Neural cell (in vitro differentiated cells): ENCODE results near the gene KLHL21. TPM values are rescaled to one million over a fixed set of nuclear protein-coding genes. Genes with fewer than 3 reads are reported as not detected.

Source experiments
- H2AFZ ChIP-seq: fragments of 200-600, 300-800 bp; sonication (generic), shearing (Covaris generic); 2 replicates; pipeline ENCODE4 v1.6.0; 2014; ENCODE audit warnings: low read depth, mild to moderate bottlenecking, antibody characterized with exemption, low read length, moderate library complexity
- H3F3A ChIP-seq: fragments of 200-600 bp; shearing (Covaris generic); 2 replicates; pipeline ENCODE4 v1.6.1; 2016; ENCODE audit warnings: mild to moderate bottlenecking, moderate library complexity, mixed read lengths, antibody characterized with exemption, low read length; ENCODE audit not compliant: insufficient read depth, poor library complexity, severe bottlenecking
- H3K27ac ChIP-seq: fragments of 200-600, 300-800 bp; sonication (generic), shearing (Covaris generic); 2 replicates; pipeline ENCODE4 v1.5.1; 2014; ENCODE audit warnings: mild to moderate bottlenecking, low read length, moderate library complexity
- H3K27me3 ChIP-seq: fragments of 300-800, 200-600 bp; sonication (generic), shearing (Covaris generic); 2 replicates; pipeline ENCODE4 v1.6.0; 2014; ENCODE audit warnings: mild to moderate bottlenecking, low read depth, low read length, moderate library complexity; ENCODE audit not compliant: insufficient read depth
- H3K36me3 ChIP-seq: fragments of 300-800, 200-600 bp; sonication (generic), shearing (Covaris generic); 2 replicates; pipeline ENCODE4 v1.5.1; 2014; ENCODE audit warnings: mild to moderate bottlenecking, antibody characterized with exemption, low read length, moderate library complexity; ENCODE audit not compliant: insufficient read depth
- H3K4me2 ChIP-seq: fragments of 300-800, 200-600 bp; sonication (generic), shearing (Covaris generic); 2 replicates; pipeline ENCODE4 v1.6.0; 2014; ENCODE audit warnings: mild to moderate bottlenecking, low read length
- H3K4me3 ChIP-seq: fragments of 300-800, 200-600 bp; sonication (generic), shearing (Covaris generic); 2 replicates; pipeline ENCODE4 v1.5.1; 2014; ENCODE audit warnings: mild to moderate bottlenecking, low read length, moderate library complexity
- H3K79me2 ChIP-seq: fragments of 200-600 bp; shearing (Covaris generic); replicated peaks from 2 replicates; pipeline ENCODE4 v1.6.0; 2014; ENCODE audit warnings: mild to moderate bottlenecking, low read length, moderate library complexity; ENCODE audit not compliant: insufficient read depth
- H3K9ac ChIP-seq: fragments of 300-800, 200-600 bp; sonication (generic), shearing (Covaris generic); 2 replicates; pipeline ENCODE4 v1.6.1; 2016; ENCODE audit warnings: mild to moderate bottlenecking, low read length, mixed read lengths
- H3K9me2 ChIP-seq: fragments of 200-600 bp; shearing (Covaris generic); 2 replicates; pipeline ENCODE4 v1.6.1; 2016; ENCODE audit warnings: mild to moderate bottlenecking, low read length, mixed read lengths; ENCODE audit not compliant: insufficient read depth
- H3K9me3 ChIP-seq: fragments of 200-600, 300-800 bp; sonication (generic), shearing (Covaris generic); 2 replicates; pipeline ENCODE4 v1.6.1; 2016; ENCODE audit warnings: mild to moderate bottlenecking, mixed run types, low read length, moderate library complexity, mixed read lengths
- H4K20me1 ChIP-seq: fragments of 200-600 bp; shearing (Covaris generic); 2 replicates; pipeline ENCODE4 v1.6.1; 2016; ENCODE audit warnings: mild to moderate bottlenecking, mixed run types; ENCODE audit not compliant: insufficient read depth
- EP300 ChIP-seq: fragments of 450-650 bp; conservative IDR thresholded peaks from 2 replicates; pipeline ENCODE4 v1.6.1; 2014; ENCODE audit warnings: antibody characterized with exemption, mild to moderate bottlenecking, moderate library complexity; ENCODE audit not compliant: poor library complexity, severe bottlenecking
- EZH2 ChIP-seq: fragments of 200-600, 300-800 bp; shearing (Covaris generic), sonication (generic); IDR thresholded peaks from 2 replicates; pipeline ENCODE4 v1.6.1; 2014; ENCODE audit warnings: antibody characterized with exemption, low read length, borderline replicate concordance, mild to moderate bottlenecking; ENCODE audit not compliant: insufficient read depth, poor library complexity, severe bottlenecking
- MXI1 ChIP-seq: fragments of 450-650 bp; conservative IDR thresholded peaks from 2 replicates; pipeline ENCODE4 v1.6.1; 2014; ENCODE audit warnings: antibody characterized with exemption, mild to moderate bottlenecking; ENCODE audit not compliant: poor library complexity, severe bottlenecking
- POLR2AphosphoS5 ChIP-seq: IDR thresholded peaks from 2 replicates; pipeline ENCODE4 v1.6.1; 2012
- RAD21 ChIP-seq: fragments of 450-650 bp; conservative IDR thresholded peaks from 2 replicates; pipeline ENCODE4 v1.6.1; 2014; ENCODE audit warnings: antibody characterized with exemption, mild to moderate bottlenecking, moderate library complexity
- SMC3 ChIP-seq: fragments of 450-650 bp; conservative IDR thresholded peaks from 2 replicates; pipeline ENCODE4 v1.6.1; 2014; ENCODE audit warnings: antibody characterized with exemption, mild to moderate bottlenecking, moderate library complexity; ENCODE audit not compliant: poor library complexity
- TAF1 ChIP-seq: IDR thresholded peaks from 2 replicates; pipeline ENCODE4 v1.6.1; 2012; ENCODE audit warnings: low read depth
- polyA plus RNA-seq: library from polyadenylated mRNA; depleted of rRNA; stranded (reverse); fragments of >200 nt; gene quantifications from 2 replicates; pipeline ENCODE4 v1.2.3, GENCODE V29; 2014
- TF ChIP-seq, protein P1 (sequence below): fragments of 450-650 bp; IDR thresholded peaks from 2 replicates; pipeline ENCODE4 v1.5.1; 2014; ENCODE audit warnings: antibody characterized with exemption, mild to moderate bottlenecking, moderate library complexity; ENCODE audit not compliant: poor library complexity, severe bottlenecking
- TF ChIP-seq, protein P2 (sequence below): IDR thresholded peaks from 2 replicates; pipeline ENCODE4 v1.6.1; 2012; ENCODE audit warnings: borderline replicate concordance

Gene KLHL21
- polyA plus RNA-seq, 1 donor from 2014 or later: 8.4 TPM

DNA sequence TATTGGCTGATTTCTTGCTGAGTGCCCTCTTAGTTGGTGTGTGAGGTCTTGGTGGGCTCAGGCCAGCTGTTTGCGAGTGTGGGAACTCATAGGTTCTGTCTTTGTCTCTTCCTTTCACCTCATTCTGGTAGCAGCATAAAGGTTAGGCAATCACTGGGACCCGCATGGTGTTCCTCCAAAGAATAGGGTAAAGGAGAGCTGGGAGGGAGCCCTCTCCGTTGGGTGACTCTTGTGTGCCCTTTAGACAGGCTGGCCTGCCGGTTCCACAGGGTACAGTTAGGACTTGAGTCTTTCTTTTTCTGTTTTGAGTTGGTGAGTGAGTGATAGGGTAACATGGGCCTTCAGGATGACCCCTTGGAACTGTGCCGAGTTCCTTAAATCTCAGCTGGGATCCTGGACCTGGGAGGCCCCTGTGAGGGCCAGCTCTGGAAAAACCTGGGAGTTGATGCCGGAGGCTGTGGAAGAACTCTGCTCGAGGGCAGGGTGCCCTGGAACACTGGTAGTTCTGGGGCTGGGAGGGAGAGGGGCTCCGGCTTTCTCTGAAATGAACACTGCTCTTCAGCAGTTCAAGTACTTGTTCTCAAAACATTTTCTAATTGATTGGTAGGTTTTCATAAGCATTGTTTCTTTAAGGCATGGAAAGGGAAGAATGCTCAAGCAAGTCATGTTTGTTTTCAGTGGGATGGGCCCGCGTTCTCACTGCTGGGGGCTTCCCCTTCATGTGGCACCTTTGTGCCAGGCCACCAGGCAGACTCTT is 19.9 kb upstream of the KLHL21 start:
- Histone ChIP-seq H3K27ac (no peak overlapping the region), H3K9me3 (no peaks in the 10 kb centered on the region), H3K79me2 (peaks cover 20% of the 10 kb centered on the region), H3K4me3 (no peak overlapping the region), H4K20me1 (no peaks in the 10 kb centered on the region), H3K9me2 (no peaks in the 10 kb centered on the region), H3K4me2 (no peak overlapping the region), H3F3A (no peaks in the 10 kb centered on the region), H3K27me3 (no peaks in the 10 kb centered on the region), H3K36me3 (no peaks in the 10 kb centered on the region), H2AFZ (no peak overlapping the region), H3K9ac (no peak overlapping the region)
- TF ChIP-seq TAF1: no peak
- no peak for TF ChIP-seq EZH2
- TF ChIP-seq, protein P1, sequence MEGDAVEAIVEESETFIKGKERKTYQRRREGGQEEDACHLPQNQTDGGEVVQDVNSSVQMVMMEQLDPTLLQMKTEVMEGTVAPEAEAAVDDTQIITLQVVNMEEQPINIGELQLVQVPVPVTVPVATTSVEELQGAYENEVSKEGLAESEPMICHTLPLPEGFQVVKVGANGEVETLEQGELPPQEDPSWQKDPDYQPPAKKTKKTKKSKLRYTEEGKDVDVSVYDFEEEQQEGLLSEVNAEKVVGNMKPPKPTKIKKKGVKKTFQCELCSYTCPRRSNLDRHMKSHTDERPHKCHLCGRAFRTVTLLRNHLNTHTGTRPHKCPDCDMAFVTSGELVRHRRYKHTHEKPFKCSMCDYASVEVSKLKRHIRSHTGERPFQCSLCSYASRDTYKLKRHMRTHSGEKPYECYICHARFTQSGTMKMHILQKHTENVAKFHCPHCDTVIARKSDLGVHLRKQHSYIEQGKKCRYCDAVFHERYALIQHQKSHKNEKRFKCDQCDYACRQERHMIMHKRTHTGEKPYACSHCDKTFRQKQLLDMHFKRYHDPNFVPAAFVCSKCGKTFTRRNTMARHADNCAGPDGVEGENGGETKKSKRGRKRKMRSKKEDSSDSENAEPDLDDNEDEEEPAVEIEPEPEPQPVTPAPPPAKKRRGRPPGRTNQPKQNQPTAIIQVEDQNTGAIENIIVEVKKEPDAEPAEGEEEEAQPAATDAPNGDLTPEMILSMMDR: no peak
- TF ChIP-seq RAD21: no peak
- TF ChIP-seq EP300: no peak
- no peak for TF ChIP-seq POLR2AphosphoS5
- TF ChIP-seq, protein P2, sequence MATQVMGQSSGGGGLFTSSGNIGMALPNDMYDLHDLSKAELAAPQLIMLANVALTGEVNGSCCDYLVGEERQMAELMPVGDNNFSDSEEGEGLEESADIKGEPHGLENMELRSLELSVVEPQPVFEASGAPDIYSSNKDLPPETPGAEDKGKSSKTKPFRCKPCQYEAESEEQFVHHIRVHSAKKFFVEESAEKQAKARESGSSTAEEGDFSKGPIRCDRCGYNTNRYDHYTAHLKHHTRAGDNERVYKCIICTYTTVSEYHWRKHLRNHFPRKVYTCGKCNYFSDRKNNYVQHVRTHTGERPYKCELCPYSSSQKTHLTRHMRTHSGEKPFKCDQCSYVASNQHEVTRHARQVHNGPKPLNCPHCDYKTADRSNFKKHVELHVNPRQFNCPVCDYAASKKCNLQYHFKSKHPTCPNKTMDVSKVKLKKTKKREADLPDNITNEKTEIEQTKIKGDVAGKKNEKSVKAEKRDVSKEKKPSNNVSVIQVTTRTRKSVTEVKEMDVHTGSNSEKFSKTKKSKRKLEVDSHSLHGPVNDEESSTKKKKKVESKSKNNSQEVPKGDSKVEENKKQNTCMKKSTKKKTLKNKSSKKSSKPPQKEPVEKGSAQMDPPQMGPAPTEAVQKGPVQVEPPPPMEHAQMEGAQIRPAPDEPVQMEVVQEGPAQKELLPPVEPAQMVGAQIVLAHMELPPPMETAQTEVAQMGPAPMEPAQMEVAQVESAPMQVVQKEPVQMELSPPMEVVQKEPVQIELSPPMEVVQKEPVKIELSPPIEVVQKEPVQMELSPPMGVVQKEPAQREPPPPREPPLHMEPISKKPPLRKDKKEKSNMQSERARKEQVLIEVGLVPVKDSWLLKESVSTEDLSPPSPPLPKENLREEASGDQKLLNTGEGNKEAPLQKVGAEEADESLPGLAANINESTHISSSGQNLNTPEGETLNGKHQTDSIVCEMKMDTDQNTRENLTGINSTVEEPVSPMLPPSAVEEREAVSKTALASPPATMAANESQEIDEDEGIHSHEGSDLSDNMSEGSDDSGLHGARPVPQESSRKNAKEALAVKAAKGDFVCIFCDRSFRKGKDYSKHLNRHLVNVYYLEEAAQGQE: no peak
- TF ChIP-seq SMC3: no peak
- TF ChIP-seq MXI1: no peak

DNA sequence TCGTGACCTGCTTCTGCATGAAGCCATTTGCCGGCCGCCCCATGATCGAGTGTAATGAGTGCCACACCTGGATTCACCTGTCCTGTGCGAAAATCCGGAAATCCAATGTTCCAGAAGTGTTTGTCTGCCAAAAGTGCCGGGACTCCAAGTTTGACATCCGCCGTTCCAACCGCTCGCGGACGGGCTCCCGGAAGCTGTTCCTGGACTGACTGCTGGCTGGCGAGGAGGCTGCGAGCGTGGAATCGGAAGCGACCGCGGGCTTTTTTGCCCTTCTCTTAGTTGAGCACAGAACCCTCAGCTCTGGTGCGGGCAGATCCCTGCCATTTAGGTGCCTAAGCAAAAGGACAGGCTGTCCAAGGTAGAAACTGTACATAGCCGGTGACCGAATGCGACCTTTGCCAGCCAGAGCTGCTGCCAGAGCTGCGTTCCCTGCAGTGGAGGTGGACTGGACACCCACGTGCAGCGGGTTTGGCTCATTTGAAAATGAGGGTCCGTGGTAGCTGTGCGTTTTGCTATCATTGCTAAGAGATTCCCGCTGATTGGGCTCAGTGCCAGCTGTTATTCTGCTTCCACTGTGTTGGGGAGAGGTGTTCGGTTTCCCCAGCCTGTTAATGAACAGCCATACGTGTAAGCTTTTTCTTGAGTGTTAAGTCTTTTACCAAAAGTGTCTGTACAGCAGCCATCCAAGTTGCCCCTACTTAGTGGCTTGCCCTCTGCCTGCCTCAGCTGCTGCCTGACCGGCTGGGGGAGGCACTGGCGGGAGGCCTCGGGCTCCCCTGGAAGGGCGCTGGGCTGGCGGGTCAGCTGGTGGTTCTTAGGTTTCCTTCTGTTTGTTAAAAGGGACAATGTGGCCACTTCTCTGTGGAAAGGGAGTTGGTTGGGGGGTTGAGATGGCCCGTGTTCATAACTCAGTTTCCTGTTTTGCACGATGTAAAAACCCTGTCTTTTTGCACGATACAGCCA is 19.0 kb upstream of the KLHL21 start:
- Histone ChIP-seq H3K4me3 (no peak overlapping the region), H3K9me3 (no peaks in the 10 kb centered on the region), H3K27ac (no peak overlapping the region), H3K36me3 (no peaks in the 10 kb centered on the region), H3K9me2 (no peaks in the 10 kb centered on the region), H2AFZ (no peak overlapping the region), H4K20me1 (no peaks in the 10 kb centered on the region), H3K4me2 (no peak overlapping the region), H3K79me2 (peaks cover 23% of the 10 kb centered on the region), H3K27me3 (no peaks in the 10 kb centered on the region), H3F3A (no peaks in the 10 kb centered on the region), H3K9ac (no peak overlapping the region)
- TF ChIP-seq MXI1 (no peak), EZH2 (no peak), POLR2AphosphoS5 (no peak), SMC3 (no peak), EP300 (no peak), TAF1 (no peak)
- TF ChIP-seq, protein P1: no peak
- TF ChIP-seq, protein P2: no peak
